ENCODE results near the gene AQP12B. TPM values are rescaled to one million over a fixed set of nuclear protein-coding genes. Genes with fewer than 3 reads are reported as not detected.
A peak's percentile ranks its signal among the peaks of the same experiment; 100 is the strongest.

The AQP12B gene
- total RNA-seq, 1 donor = not detected

- no peak overlapping the region for H3K27ac ChIP-seq (ENCODE audit: low read depth, low read length)
- H3K36me3 ChIP-seq (ENCODE audit: insufficient read depth, low read length) = no peaks in the 10 kb centered on the region
- TF ChIP-seq, protein P1, sequence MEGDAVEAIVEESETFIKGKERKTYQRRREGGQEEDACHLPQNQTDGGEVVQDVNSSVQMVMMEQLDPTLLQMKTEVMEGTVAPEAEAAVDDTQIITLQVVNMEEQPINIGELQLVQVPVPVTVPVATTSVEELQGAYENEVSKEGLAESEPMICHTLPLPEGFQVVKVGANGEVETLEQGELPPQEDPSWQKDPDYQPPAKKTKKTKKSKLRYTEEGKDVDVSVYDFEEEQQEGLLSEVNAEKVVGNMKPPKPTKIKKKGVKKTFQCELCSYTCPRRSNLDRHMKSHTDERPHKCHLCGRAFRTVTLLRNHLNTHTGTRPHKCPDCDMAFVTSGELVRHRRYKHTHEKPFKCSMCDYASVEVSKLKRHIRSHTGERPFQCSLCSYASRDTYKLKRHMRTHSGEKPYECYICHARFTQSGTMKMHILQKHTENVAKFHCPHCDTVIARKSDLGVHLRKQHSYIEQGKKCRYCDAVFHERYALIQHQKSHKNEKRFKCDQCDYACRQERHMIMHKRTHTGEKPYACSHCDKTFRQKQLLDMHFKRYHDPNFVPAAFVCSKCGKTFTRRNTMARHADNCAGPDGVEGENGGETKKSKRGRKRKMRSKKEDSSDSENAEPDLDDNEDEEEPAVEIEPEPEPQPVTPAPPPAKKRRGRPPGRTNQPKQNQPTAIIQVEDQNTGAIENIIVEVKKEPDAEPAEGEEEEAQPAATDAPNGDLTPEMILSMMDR (IDR thresholded peaks at IDR 0.05; ENCODE audit: extremely low read depth, low read depth, low read length) = no peak
- H3K27me3 ChIP-seq (ENCODE audit: insufficient read depth, low read length) = peaks cover 28% of the 10 kb centered on the region
- H3K4me1 ChIP-seq (ENCODE audit: insufficient read depth, low read length) = no peaks in the 10 kb centered on the region
- H2AFZ ChIP-seq (ENCODE audit: low read length) = no peak overlapping the region
- H3K4me3 ChIP-seq (ENCODE audit: insufficient read depth, low read length) = no peak overlapping the region
- H4K20me1 ChIP-seq (ENCODE audit: insufficient read depth, low read length) = no peaks in the 10 kb centered on the region
- DNase-seq (ENCODE audit: insufficient read length, low spot score, missing footprints) = peak; percentile 45
- H3K9me3 ChIP-seq (ENCODE audit: low read depth, low read length) = no peaks in the 10 kb centered on the region
- H3K79me2 ChIP-seq (ENCODE audit: insufficient read depth, low read length) = no peaks in the 10 kb centered on the region
- no peak overlapping the region for H3K4me2 ChIP-seq (ENCODE audit: insufficient read depth, low read length)
These were observed 26.5 kb downstream of the AQP12B start for GRCh38 chr2:240655931-240656886.

DNA sequence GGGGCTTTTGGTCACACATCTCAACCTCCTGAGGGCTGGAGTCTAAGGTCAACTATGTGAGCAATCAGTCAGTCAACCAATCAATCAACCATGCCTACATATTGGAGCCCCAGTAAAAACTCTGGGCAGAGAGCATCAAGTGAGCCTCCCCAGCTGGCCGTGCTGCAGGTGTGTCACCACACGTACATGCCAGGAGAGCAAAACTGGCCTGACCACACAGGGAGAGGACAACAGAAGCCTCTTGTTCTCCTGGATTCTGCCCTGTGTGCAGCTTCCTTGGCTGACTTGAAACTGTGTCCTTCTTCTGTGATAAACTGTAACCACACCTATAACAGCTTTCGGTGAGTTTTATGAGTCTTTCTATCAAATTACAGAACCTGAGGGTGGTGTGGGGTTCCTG is 31.5 kb downstream of the AQP12B start:
- Histone ChIP-seq H3K9me3 (ENCODE audit: low read depth, low read length) (no peaks in the 10 kb centered on the region), H3K4me2 (ENCODE audit: insufficient read depth, low read length) (no peak overlapping the region), H3K4me3 (ENCODE audit: insufficient read depth, low read length) (no peak overlapping the region), H3K4me1 (ENCODE audit: insufficient read depth, low read length) (no peaks in the 10 kb centered on the region), H3K27me3 (ENCODE audit: insufficient read depth, low read length) (peaks cover 55% of the 10 kb centered on the region), H3K27ac (ENCODE audit: low read depth, low read length) (no peak overlapping the region), H4K20me1 (ENCODE audit: insufficient read depth, low read length) (no peaks in the 10 kb centered on the region), H2AFZ (ENCODE audit: low read length) (no peak overlapping the region), H3K36me3 (ENCODE audit: insufficient read depth, low read length) (no peaks in the 10 kb centered on the region), H3K79me2 (ENCODE audit: insufficient read depth, low read length) (no peaks in the 10 kb centered on the region)
- peak; percentile 29 for DNase-seq (ENCODE audit: insufficient read length, low spot score, missing footprints)
- TF ChIP-seq, protein P1 (IDR thresholded peaks at IDR 0.05; ENCODE audit: extremely low read depth, low read depth, low read length) = no peak

GRCh38 chr2:240650254-240650965 is 32.3 kb downstream of the AQP12B start:
- no peaks in the 10 kb centered on the region for H3K79me2 ChIP-seq (ENCODE audit: insufficient read depth, low read length)
- no peak overlapping the region for H3K4me2 ChIP-seq (ENCODE audit: insufficient read depth, low read length)
- H3K9me3 ChIP-seq (ENCODE audit: low read depth, low read length) = no peaks in the 10 kb centered on the region
- H4K20me1 ChIP-seq (ENCODE audit: insufficient read depth, low read length) = no peaks in the 10 kb centered on the region
- H3K36me3 ChIP-seq (ENCODE audit: insufficient read depth, low read length) = no peaks in the 10 kb centered on the region
- no peak overlapping the region for H3K27ac ChIP-seq (ENCODE audit: low read depth, low read length)
- TF ChIP-seq, protein P1 (IDR thresholded peaks at IDR 0.05; ENCODE audit: extremely low read depth, low read depth, low read length) = no peak
- no peak overlapping the region for H3K4me3 ChIP-seq (ENCODE audit: insufficient read depth, low read length)
- no peak overlapping the region for H2AFZ ChIP-seq (ENCODE audit: low read length)
- H3K27me3 ChIP-seq (ENCODE audit: insufficient read depth, low read length) = peaks cover 55% of the 10 kb centered on the region
- DNase-seq (ENCODE audit: insufficient read length, low spot score, missing footprints) = peak; percentile 17
- no peaks in the 10 kb centered on the region for H3K4me1 ChIP-seq (ENCODE audit: insufficient read depth, low read length)

GRCh38 chr2:240649331-240649730 is 33.4 kb downstream of the AQP12B start:
- H3K9me3 ChIP-seq (ENCODE audit: low read depth, low read length) = no peaks in the 10 kb centered on the region
- H3K4me3 ChIP-seq (ENCODE audit: insufficient read depth, low read length) = no peak overlapping the region
- H2AFZ ChIP-seq (ENCODE audit: low read length) = no peak overlapping the region
- H3K27ac ChIP-seq (ENCODE audit: low read depth, low read length) = no peak overlapping the region
- DNase-seq (ENCODE audit: insufficient read length, low spot score, missing footprints) = peak; percentile 82
- no peaks in the 10 kb centered on the region for H3K36me3 ChIP-seq (ENCODE audit: insufficient read depth, low read length)
- H4K20me1 ChIP-seq (ENCODE audit: insufficient read depth, low read length) = no peaks in the 10 kb centered on the region
- H3K4me2 ChIP-seq (ENCODE audit: insufficient read depth, low read length) = no peak overlapping the region
- H3K4me1 ChIP-seq (ENCODE audit: insufficient read depth, low read length) = no peaks in the 10 kb centered on the region
- peaks cover 52% of the 10 kb centered on the region for H3K27me3 ChIP-seq (ENCODE audit: insufficient read depth, low read length)
- no peaks in the 10 kb centered on the region for H3K79me2 ChIP-seq (ENCODE audit: insufficient read depth, low read length)
- TF ChIP-seq, protein P1 (IDR thresholded peaks at IDR 0.05; ENCODE audit: extremely low read depth, low read depth, low read length) = no peak

Data from osteoblast (primary cell).